Tibial nerve (tissue), 4 donors: Measurements from ENCODE around the gene ALPL. TPM values are rescaled to one million over a fixed set of nuclear protein-coding genes. Genes with fewer than 3 reads are reported as not detected.

ENCODE experiments used
- DNase-seq, 2 donors: peaks; one replicate each; pipeline ENCODE4 v3.0.0-alpha.2; 2019; ENCODE audit warnings: low spot score in 2 of 2
- H3K27ac ChIP-seq, 4 donors: fragments of 200-600 bp; sonication (generic) in 3 of 4; one replicate each; pipeline ENCODE4 v1.5.1; 2017 to 2019; ENCODE audit warnings: mild to moderate bottlenecking in 1 of 4
- H3K27me3 ChIP-seq, 2 donors: fragments of 200-600 bp; sonication (generic) in 1 of 2; one replicate each; pipeline versions ENCODE4 v1.5.1 to v1.6.0; 2017 to 2019
- H3K36me3 ChIP-seq, 3 donors: fragments of 200-600 bp; sonication (generic); one replicate each; pipeline ENCODE4 v1.5.1; 2018 to 2019
- H3K4me1 ChIP-seq, 4 donors: fragments of 200-600 bp; sonication (generic) in 3 of 4; one replicate each; pipeline ENCODE4 v1.5.1; 2017 to 2019
- H3K4me3 ChIP-seq, 4 donors: fragments of 200-600 bp; sonication (generic) in 3 of 4; one replicate each; pipeline ENCODE4 v1.5.1; 2017 to 2019; ENCODE audit warnings: mild to moderate bottlenecking in 1 of 4, moderate library complexity in 1 of 4
- H3K9me3 ChIP-seq, 4 donors: fragments of 200-600 bp; sonication (generic) in 3 of 4; one replicate each; pipeline ENCODE4 v1.5.1; 2017 to 2019
- CTCF ChIP-seq, 5 experiments: fragments of 200-600 bp in 3 of 5; fragments of 450-650 bp in 2 of 5; sonication (generic) in 3 of 5; IDR thresholded peaks; one replicate each; pipeline ENCODE4 v1.5.1; 2016 to 2019; ENCODE audit warnings: antibody characterized with exemption in 5 of 5, mild to moderate bottlenecking in 3 of 5, moderate library complexity in 2 of 5
- EP300 ChIP-seq, 2 donors: sonication (generic); formaldehyde crosslinking; IDR thresholded peaks; one replicate each; pipeline ENCODE4 v1.6.1; 2017; ENCODE audit warnings: antibody characterized with exemption in 2 of 2, mild to moderate bottlenecking in 1 of 2
- POLR2A ChIP-seq, 2 donors: fragments of 450-650 bp; IDR thresholded peaks; one replicate each; pipeline ENCODE4 v1.6.1; 2017; ENCODE audit warnings: antibody characterized with exemption in 2 of 2, mild to moderate bottlenecking in 2 of 2, moderate library complexity in 2 of 2
- WGBS, 2 donors: methylation state at CpG; one replicate each; pipeline ENCODE4 v1.1.5; 2018; 5-methylcytosine and 5-hydroxymethylcytosine counted together
- total RNA-seq, 4 donors: library from RNA; depleted of rRNA; stranded (reverse); fragments of >200 nt; gene quantifications; one replicate each; pipeline ENCODE4 v1.1.0, GENCODE V29; 2016

Gene ALPL
- total RNA-seq, 4 donors from 2014 or later: 3.9 to 19.2 (median 7.5) TPM

GRCh38 chr1:21497466-21498061 lies 11.7 kb upstream of the ALPL start:
- 55 to 59% methylated on average over 7 of the region's 7 CpGs for WGBS, 2 donors
- TF ChIP-seq POLR2A (IDR thresholded peaks at IDR 0.05) (no peak), EP300 (IDR thresholded peaks at IDR 0.05) (no peak), CTCF (IDR thresholded peaks at IDR 0.05) (no peak)
- no peak for DNase-seq
- Histone ChIP-seq H3K4me3 (no peak overlapping the region), H3K36me3 (no peaks in the 10 kb centered on the region), H3K27ac (no peak overlapping the region), H3K27me3 (no peaks in the 10 kb centered on the region), H3K4me1 (no peaks in the 10 kb centered on the region), H3K9me3 (no peaks in the 10 kb centered on the region)

- no peaks in the 10 kb centered on the region for H3K9me3 ChIP-seq
- no peaks in the 10 kb centered on the region for H3K27me3 ChIP-seq
- H3K4me1 ChIP-seq: no peaks in the 10 kb centered on the region
- 92 to 96% methylated on average over 1 of the region's 1 CpG for WGBS, 2 donors
- H3K36me3 ChIP-seq: no peaks in the 10 kb centered on the region
- no peak for DNase-seq
- TF ChIP-seq POLR2A (IDR thresholded peaks at IDR 0.05): no peak
- TF ChIP-seq CTCF (IDR thresholded peaks at IDR 0.05): no peak
- no peak for TF ChIP-seq EP300 (IDR thresholded peaks at IDR 0.05)
- no peak overlapping the region for H3K27ac ChIP-seq
- no peak overlapping the region for H3K4me3 ChIP-seq
Observed at GRCh38 chr1:21499283-21499950, 9.8 kb upstream of the ALPL start.

GRCh38 chr1:21503706-21504377 lies 5.4 kb upstream of the ALPL start:
- no peak overlapping the region for H3K27ac ChIP-seq
- no peaks in the 10 kb centered on the region for H3K9me3 ChIP-seq
- no peak for TF ChIP-seq CTCF (IDR thresholded peaks at IDR 0.05)
- no peak for TF ChIP-seq POLR2A (IDR thresholded peaks at IDR 0.05)
- TF ChIP-seq EP300 (IDR thresholded peaks at IDR 0.05): no peak
- WGBS, 2 donors: 57 to 73% methylated on average over 7 of the region's 7 CpGs
- no peak overlapping the region for H3K4me3 ChIP-seq
- no peaks in the 10 kb centered on the region for H3K36me3 ChIP-seq
- peaks cover 0 to 32% of the 10 kb centered on the region in 2 donors for H3K27me3 ChIP-seq
- no peak for DNase-seq
- H3K4me1 ChIP-seq: peaks cover 0 to 5% (median 4%) of the 10 kb centered on the region in 4 donors

- H3K9me3 ChIP-seq: no peaks in the 10 kb centered on the region
- no peak overlapping the region for H3K27ac ChIP-seq
- TF ChIP-seq CTCF (IDR thresholded peaks at IDR 0.05): no peak
- peaks cover 0 to 44% of the 10 kb centered on the region in 2 donors for H3K27me3 ChIP-seq
- peaks cover 0 to 27% (median 9%) of the 10 kb centered on the region in 4 donors for H3K4me1 ChIP-seq
- DNase-seq: no peak
- H3K36me3 ChIP-seq: no peaks in the 10 kb centered on the region
- no peak overlapping the region for H3K4me3 ChIP-seq
- whole genome bisulfite sequencing, 2 donors: 50 to 72% methylated on average over 4 of the region's 4 CpGs
Observed at GRCh38 chr1:21506804-21507203, 2.4 kb upstream of the ALPL start.
